GM12801 (cell line): ENCODE results near the gene ITPR1.

Experiments
- CTCF ChIP-seq: IDR thresholded peaks from one replicate; pipeline ENCODE4 v1.5.1; 2011; ENCODE audit warnings: control low read depth; ENCODE audit not compliant: insufficient read length; ENCODE audit errors: extremely low read depth

Gene ITPR1

GRCh38 chr3:4741106-4741403 lies 247.9 kb downstream of the ITPR1 start:
- TF ChIP-seq CTCF: no peak

DNA sequence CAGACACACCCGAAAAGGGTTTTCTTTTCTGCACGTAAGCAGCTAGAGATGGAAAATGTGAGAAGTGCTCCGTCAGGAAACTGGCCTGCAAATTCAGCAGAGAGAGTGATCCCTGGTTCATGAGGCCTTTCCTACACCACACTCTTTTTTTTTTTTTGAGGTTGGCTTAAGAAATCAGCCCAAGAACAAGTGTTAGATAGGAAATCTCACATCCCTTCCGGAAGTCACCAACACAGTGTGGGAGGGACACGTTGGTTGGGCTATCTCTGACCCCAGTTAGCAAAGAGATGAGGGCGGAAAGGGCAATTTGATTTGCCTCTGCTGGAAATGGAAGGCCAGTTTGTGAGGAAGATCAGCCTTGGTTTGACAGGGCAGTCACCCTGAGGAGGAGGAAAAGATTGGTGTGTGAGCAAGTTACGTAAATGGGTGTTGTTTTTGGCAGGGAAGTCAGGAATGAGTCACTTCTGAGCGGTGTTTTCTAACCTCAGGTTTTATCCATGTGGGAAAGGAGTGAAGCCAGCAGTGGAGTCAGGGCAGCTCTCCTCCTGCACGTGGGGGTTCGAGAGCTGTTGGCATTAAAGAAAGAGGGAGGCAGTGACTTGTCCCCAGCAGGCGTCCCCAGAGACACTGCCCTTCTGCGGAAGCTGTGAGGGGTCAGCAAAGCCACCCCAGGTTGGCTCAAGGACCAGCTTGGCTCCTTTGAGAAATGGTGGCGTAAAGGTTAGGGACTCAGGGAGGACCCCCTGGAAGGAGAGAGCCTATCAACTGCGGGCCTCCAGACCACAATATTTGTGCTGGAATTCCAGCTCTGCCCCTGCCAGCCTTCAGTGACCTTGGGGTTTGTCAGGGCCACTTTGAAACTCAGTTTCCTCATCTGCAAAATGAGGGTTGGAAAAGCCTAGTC lies 248.5 kb downstream of the ITPR1 start:
- no peak for TF ChIP-seq CTCF

- TF ChIP-seq CTCF: no peak
Measured at GRCh38 chr3:4742359-4742758, 249.2 kb downstream of the ITPR1 start.

GRCh38 chr3:4743371-4743770 lies 250.2 kb downstream of the ITPR1 start:
- TF ChIP-seq CTCF: no peak

- no peak for TF ChIP-seq CTCF
Measured at GRCh38 chr3:4744405-4745234, 251.5 kb downstream of the ITPR1 start.

- no peak for TF ChIP-seq CTCF
Measured at GRCh38 chr3:4745235-4745610, 252.1 kb downstream of the ITPR1 start.

DNA sequence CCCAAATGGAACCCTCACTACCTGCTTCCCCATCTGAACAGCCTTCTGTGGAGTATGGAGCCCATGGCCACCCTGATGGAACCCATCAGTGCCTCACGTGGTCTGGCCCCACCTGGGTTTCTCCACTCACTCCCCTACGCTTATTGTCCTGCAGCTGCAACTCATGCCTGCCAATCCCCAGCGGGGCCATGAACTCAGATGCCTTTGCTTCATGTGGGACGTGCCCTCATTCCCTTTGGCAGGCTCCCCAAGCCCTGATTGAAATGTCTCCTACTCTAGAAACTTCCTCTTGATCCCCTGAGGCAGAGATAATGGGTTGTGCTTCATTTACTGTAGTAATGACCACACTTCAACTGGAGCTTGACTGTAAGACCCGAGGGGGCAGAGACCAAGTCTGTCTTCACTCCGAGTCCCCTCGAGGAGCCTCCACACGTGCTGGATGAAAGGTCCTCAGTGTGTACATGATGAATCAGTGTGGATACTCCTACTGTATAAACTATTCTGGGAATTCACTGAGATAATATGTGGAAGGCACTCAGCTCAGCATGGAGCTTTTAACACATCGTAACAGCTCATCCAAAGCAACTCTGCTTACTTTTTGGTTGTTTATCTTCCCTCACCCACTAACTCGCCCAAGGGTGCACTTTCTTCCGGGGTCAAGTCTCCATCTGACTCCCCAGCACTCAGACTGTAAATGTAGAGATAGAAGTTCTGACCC lies 253.3 kb downstream of the ITPR1 start:
- TF ChIP-seq CTCF: no peak
